ENCODE data around the gene MMP13.
"Not testable (repeated sequence)": the region's sequence is repeated elsewhere in the genome, so short reads cannot be mapped to it uniquely, and the experiment has no call there.

Gene MMP13

GRCh38 chr11:102924851-102925380, 30.6 kb downstream of the MMP13 start:
- peak; percentile 31 for DNase-seq (ENCODE audit: low read depth)
- no peak overlapping the region for H3K9ac ChIP-seq (ENCODE audit: low read length)
- no peak overlapping the region for H3K4me3 ChIP-seq (ENCODE audit: low read length)
- no peaks in the 10 kb centered on the region for H3K27me3 ChIP-seq (replicated peaks; ENCODE audit: control insufficient read depth, insufficient read depth, low read length)
- no peaks in the 10 kb centered on the region for H3K36me3 ChIP-seq (ENCODE audit: control insufficient read depth, insufficient read depth, low read length, severe bottlenecking)
- no peaks in the 10 kb centered on the region for H3K9me3 ChIP-seq (ENCODE audit: control insufficient read depth, low read length)
- peaks cover 19% of the 10 kb centered on the region for H3K4me1 ChIP-seq (ENCODE audit: control insufficient read depth, insufficient read depth, low read length)

- H3K4me3 ChIP-seq (ENCODE audit: low read length), result no peak overlapping the region
- H3K36me3 ChIP-seq (ENCODE audit: control insufficient read depth, insufficient read depth, low read length, severe bottlenecking), result no peaks in the 10 kb centered on the region
- H3K4me1 ChIP-seq (ENCODE audit: control insufficient read depth, insufficient read depth, low read length), result peaks cover 4% of the 10 kb centered on the region
- H3K9me3 ChIP-seq (ENCODE audit: control insufficient read depth, low read length), result no peaks in the 10 kb centered on the region
- H3K9ac ChIP-seq (ENCODE audit: low read length), result no peak overlapping the region
- H3K27me3 ChIP-seq (replicated peaks; ENCODE audit: control insufficient read depth, insufficient read depth, low read length), result no peaks in the 10 kb centered on the region
- no peak for DNase-seq (ENCODE audit: low read depth)
Measured at GRCh38 chr11:102921587-102922220, 33.8 kb downstream of the MMP13 start.

GRCh38 chr11:102920118-102920684, 35.3 kb downstream of the MMP13 start:
- no peak overlapping the region for H3K4me3 ChIP-seq (ENCODE audit: low read length)
- no peaks in the 10 kb centered on the region for H3K9me3 ChIP-seq (ENCODE audit: control insufficient read depth, low read length)
- H3K36me3 ChIP-seq (ENCODE audit: control insufficient read depth, insufficient read depth, low read length, severe bottlenecking), result no peaks in the 10 kb centered on the region
- no peaks in the 10 kb centered on the region for H3K27me3 ChIP-seq (replicated peaks; ENCODE audit: control insufficient read depth, insufficient read depth, low read length)
- H3K9ac ChIP-seq (ENCODE audit: low read length), result no peak overlapping the region
- H3K4me1 ChIP-seq (ENCODE audit: control insufficient read depth, insufficient read depth, low read length), result no peaks in the 10 kb centered on the region
- DNase-seq (ENCODE audit: low read depth), result no peak

- Histone ChIP-seq H3K9ac (ENCODE audit: low read length) (no peak overlapping the region), H3K4me3 (ENCODE audit: low read length) (no peak overlapping the region), H3K27me3 (replicated peaks; ENCODE audit: control insufficient read depth, insufficient read depth, low read length) (no peaks in the 10 kb centered on the region), H3K36me3 (ENCODE audit: control insufficient read depth, insufficient read depth, low read length, severe bottlenecking) (no peaks in the 10 kb centered on the region), H3K4me1 (ENCODE audit: control insufficient read depth, insufficient read depth, low read length) (no peaks in the 10 kb centered on the region), H3K9me3 (ENCODE audit: control insufficient read depth, low read length) (no peaks in the 10 kb centered on the region)
- no peak for DNase-seq (ENCODE audit: low read depth)
Measured at GRCh38 chr11:102915044-102915375, 40.5 kb downstream of the MMP13 start.

GRCh38 chr11:102914238-102915043, 41.1 kb downstream of the MMP13 start:
- Histone ChIP-seq H3K36me3 (ENCODE audit: control insufficient read depth, insufficient read depth, low read length, severe bottlenecking) (no peaks in the 10 kb centered on the region), H3K4me3 (ENCODE audit: low read length) (no peak overlapping the region), H3K27me3 (replicated peaks; ENCODE audit: control insufficient read depth, insufficient read depth, low read length) (no peaks in the 10 kb centered on the region), H3K9ac (ENCODE audit: low read length) (no peak overlapping the region), H3K9me3 (ENCODE audit: control insufficient read depth, low read length) (no peaks in the 10 kb centered on the region), H3K4me1 (ENCODE audit: control insufficient read depth, insufficient read depth, low read length) (no peaks in the 10 kb centered on the region)
- DNase-seq (ENCODE audit: low read depth), result peak; percentile 83

- no peaks in the 10 kb centered on the region for H3K9me3 ChIP-seq (ENCODE audit: control insufficient read depth, low read length)
- H3K27me3 ChIP-seq (replicated peaks; ENCODE audit: control insufficient read depth, insufficient read depth, low read length), result no peaks in the 10 kb centered on the region
- no peaks in the 10 kb centered on the region for H3K4me1 ChIP-seq (ENCODE audit: control insufficient read depth, insufficient read depth, low read length)
- no peak overlapping the region for H3K4me3 ChIP-seq (ENCODE audit: low read length)
- no peak overlapping the region for H3K9ac ChIP-seq (ENCODE audit: low read length)
- no peaks in the 10 kb centered on the region for H3K36me3 ChIP-seq (ENCODE audit: control insufficient read depth, insufficient read depth, low read length, severe bottlenecking)
- DNase-seq (ENCODE audit: low read depth), result no peak
Measured at GRCh38 chr11:102912482-102912830, 43.1 kb downstream of the MMP13 start.

GRCh38 chr11:102911758-102912481, 43.6 kb downstream of the MMP13 start:
- no peak for DNase-seq (ENCODE audit: low read depth)
- no peaks in the 10 kb centered on the region for H3K4me1 ChIP-seq (ENCODE audit: control insufficient read depth, insufficient read depth, low read length)
- no peaks in the 10 kb centered on the region for H3K36me3 ChIP-seq (ENCODE audit: control insufficient read depth, insufficient read depth, low read length, severe bottlenecking)
- no peaks in the 10 kb centered on the region for H3K27me3 ChIP-seq (replicated peaks; ENCODE audit: control insufficient read depth, insufficient read depth, low read length)
- H3K9me3 ChIP-seq (ENCODE audit: control insufficient read depth, low read length), result no peaks in the 10 kb centered on the region
- H3K9ac ChIP-seq (ENCODE audit: low read length), result no peak overlapping the region
- H3K4me3 ChIP-seq (ENCODE audit: low read length), result no peak overlapping the region

- not testable (repeated sequence) for H3K9ac ChIP-seq (ENCODE audit: low read length); H3K27me3 ChIP-seq (replicated peaks; ENCODE audit: control insufficient read depth, insufficient read depth, low read length); DNase-seq (ENCODE audit: low read depth); H3K4me3 ChIP-seq (ENCODE audit: low read length); H3K4me1 ChIP-seq (ENCODE audit: control insufficient read depth, insufficient read depth, low read length); H3K36me3 ChIP-seq (ENCODE audit: control insufficient read depth, insufficient read depth, low read length, severe bottlenecking); H3K9me3 ChIP-seq (ENCODE audit: control insufficient read depth, low read length)
Measured at GRCh38 chr11:102905848-102906247, 49.7 kb downstream of the MMP13 start.

- not testable (repeated sequence) for H3K9me3 ChIP-seq (ENCODE audit: control insufficient read depth, low read length); H3K27me3 ChIP-seq (replicated peaks; ENCODE audit: control insufficient read depth, insufficient read depth, low read length); DNase-seq (ENCODE audit: low read depth); H3K9ac ChIP-seq (ENCODE audit: low read length); H3K36me3 ChIP-seq (ENCODE audit: control insufficient read depth, insufficient read depth, low read length, severe bottlenecking); H3K4me3 ChIP-seq (ENCODE audit: low read length); H3K4me1 ChIP-seq (ENCODE audit: control insufficient read depth, insufficient read depth, low read length)
Measured at GRCh38 chr11:102903895-102904294, 51.6 kb downstream of the MMP13 start.

- no peaks in the 10 kb centered on the region for H3K9me3 ChIP-seq (ENCODE audit: control insufficient read depth, low read length)
- H3K9ac ChIP-seq (ENCODE audit: low read length), result no peak overlapping the region
- H3K27me3 ChIP-seq (replicated peaks; ENCODE audit: control insufficient read depth, insufficient read depth, low read length), result no peaks in the 10 kb centered on the region
- no peaks in the 10 kb centered on the region for H3K36me3 ChIP-seq (ENCODE audit: control insufficient read depth, insufficient read depth, low read length, severe bottlenecking)
- no peaks in the 10 kb centered on the region for H3K4me1 ChIP-seq (ENCODE audit: control insufficient read depth, insufficient read depth, low read length)
- no peak for DNase-seq (ENCODE audit: low read depth)
- no peak overlapping the region for H3K4me3 ChIP-seq (ENCODE audit: low read length)
Measured at GRCh38 chr11:102900346-102900745, 55.2 kb downstream of the MMP13 start.

Data from adipocyte (in vitro differentiated cells).